ENCODE results near the gene NIF3L1. TPM values are rescaled to one million over a fixed set of nuclear protein-coding genes. Genes with fewer than 3 reads are reported as not detected.

The NIF3L1 gene
- total and polyA plus RNA-seq, 2 of the 13 experiments (the other 11 are each of a cell fraction or from before 2014, with no cell fraction given) = 67.9 to 75.2 TPM

DNA sequence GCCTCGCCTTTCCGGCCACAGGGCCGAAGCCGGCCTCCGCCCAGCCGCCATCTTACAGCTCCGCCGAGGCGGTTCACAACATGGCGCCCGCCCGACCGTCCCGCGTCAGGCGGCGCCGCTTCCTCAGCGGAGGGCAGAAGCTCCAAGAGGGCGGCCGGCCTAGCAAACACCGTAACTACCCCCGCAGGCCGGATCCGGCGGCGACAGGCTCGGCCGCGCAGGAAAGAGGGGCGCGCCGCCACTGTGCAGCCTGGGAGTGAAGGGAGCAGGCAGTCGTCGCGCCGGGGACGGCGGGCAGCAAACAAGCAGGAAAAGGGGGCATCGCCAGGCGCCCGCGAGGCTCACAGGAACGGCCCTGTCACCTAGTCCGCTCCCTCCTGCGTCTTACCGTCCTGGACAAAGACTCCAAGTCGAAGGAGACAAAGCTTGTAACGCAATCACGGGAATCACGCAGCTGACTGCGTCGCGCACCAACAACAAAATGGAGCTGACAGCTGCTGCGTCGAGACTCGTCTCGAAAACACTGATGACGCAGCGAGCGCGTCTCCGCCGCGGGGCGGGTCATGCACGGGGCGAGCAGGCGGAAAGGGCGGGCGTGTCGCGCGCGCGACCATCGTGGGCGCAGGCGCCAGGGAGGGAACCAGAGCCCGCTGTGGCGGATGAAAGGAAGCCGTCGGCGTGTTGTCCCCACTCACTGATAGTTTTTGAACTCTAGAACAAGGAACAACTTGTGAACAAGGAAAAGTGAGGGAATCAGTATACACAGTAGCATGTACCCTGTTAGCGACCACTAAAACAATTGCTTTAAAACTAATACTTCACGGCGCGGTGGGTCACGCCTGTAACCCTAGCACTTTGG, 24.8 kb upstream of the NIF3L1 start, which contains the start of gene CLK1 (continued):
- TF ChIP-seq RELA (CRISPR knock-in tag; IDR thresholded peaks at IDR 0.05) = peak; percentile 52
- peak; percentile 48; the same call in 1 of the 2 replicates for TF ChIP-seq ZNF660 (CRISPR knock-in tag; IDR thresholded peaks at IDR 0.05; ENCODE audit: borderline replicate concordance, low read depth)
- peak; percentile 94 for TF ChIP-seq KLF11 (CRISPR knock-in tag; IDR thresholded peaks at IDR 0.05)
- TF ChIP-seq MEF2D (CRISPR knock-in tag; IDR thresholded peaks at IDR 0.05) = peak; percentile 89
- no peak for TF ChIP-seq ZNF326 (CRISPR knock-in tag; IDR thresholded peaks at IDR 0.05; ENCODE audit: borderline replicate concordance)
- peak; percentile 65; the same call in 1 of the 2 replicates for TF ChIP-seq TCF7 (IDR thresholded peaks at IDR 0.05; ENCODE audit: low read depth)
- TF ChIP-seq ZSCAN30 (CRISPR knock-in tag; IDR thresholded peaks at IDR 0.05) = no peak
- TF ChIP-seq KIAA2018 (CRISPR knock-in tag; IDR thresholded peaks at IDR 0.05; ENCODE audit: borderline replicate concordance) = peak; percentile 99
- TF ChIP-seq GATAD1 (CRISPR knock-in tag; IDR thresholded peaks at IDR 0.05) = peak; percentile 88
- TF ChIP-seq ZBTB37 (CRISPR knock-in tag; IDR thresholded peaks at IDR 0.05) = no peak
- TF ChIP-seq ATAD3A (CRISPR knock-in tag; IDR thresholded peaks at IDR 0.05) = peak; percentile 78; the same call in 1 of the 2 replicates
- peak; percentile 85 for TF ChIP-seq FOXA3 (CRISPR knock-in tag; IDR thresholded peaks at IDR 0.05)
- TF ChIP-seq, protein P1, sequence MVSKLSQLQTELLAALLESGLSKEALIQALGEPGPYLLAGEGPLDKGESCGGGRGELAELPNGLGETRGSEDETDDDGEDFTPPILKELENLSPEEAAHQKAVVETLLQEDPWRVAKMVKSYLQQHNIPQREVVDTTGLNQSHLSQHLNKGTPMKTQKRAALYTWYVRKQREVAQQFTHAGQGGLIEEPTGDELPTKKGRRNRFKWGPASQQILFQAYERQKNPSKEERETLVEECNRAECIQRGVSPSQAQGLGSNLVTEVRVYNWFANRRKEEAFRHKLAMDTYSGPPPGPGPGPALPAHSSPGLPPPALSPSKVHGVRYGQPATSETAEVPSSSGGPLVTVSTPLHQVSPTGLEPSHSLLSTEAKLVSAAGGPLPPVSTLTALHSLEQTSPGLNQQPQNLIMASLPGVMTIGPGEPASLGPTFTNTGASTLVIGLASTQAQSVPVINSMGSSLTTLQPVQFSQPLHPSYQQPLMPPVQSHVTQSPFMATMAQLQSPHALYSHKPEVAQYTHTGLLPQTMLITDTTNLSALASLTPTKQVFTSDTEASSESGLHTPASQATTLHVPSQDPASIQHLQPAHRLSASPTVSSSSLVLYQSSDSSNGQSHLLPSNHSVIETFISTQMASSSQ (IDR thresholded peaks at IDR 0.05; ENCODE audit: low read depth) = no peak
- TF ChIP-seq, protein P1 (CRISPR knock-in tag; IDR thresholded peaks at IDR 0.05; ENCODE audit: borderline replicate concordance) = peak; percentile 84; the same call in 1 of the 2 replicates
